ENCODE results near the gene AATF.

DNA sequence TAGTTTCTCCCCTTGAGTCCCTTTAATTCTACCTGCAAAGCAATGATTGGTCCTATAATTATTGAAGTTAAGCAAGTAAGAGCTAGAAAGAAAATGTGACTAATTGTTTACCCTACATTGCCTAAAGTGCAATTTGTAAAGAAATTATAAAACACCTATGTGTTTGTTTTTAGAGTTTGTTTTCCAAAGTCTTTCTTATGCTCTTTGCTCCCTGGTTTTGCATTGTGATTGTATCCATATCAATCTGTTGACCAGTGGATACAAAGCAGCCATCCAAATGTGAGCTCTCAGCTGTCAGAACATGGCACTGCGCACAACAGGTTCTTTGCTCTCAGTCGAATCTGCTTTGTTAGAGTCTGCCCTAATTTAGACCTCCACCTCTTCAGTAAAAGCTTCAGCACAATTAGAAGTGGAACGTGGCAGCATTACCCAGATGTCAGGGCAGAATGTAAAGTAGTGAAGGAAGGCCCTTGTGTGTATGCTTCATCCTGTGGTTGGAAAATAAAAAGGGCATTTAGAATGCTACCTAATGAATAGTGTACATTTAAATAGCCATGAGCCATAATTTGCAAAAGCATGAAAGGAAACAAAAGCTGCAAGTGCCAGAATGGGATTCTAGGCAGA, 70.5 kb downstream of the AATF start:
- no peak for TF ChIP-seq POLR2A (IDR thresholded peaks at IDR 0.05)
- TF ChIP-seq, protein P1, sequence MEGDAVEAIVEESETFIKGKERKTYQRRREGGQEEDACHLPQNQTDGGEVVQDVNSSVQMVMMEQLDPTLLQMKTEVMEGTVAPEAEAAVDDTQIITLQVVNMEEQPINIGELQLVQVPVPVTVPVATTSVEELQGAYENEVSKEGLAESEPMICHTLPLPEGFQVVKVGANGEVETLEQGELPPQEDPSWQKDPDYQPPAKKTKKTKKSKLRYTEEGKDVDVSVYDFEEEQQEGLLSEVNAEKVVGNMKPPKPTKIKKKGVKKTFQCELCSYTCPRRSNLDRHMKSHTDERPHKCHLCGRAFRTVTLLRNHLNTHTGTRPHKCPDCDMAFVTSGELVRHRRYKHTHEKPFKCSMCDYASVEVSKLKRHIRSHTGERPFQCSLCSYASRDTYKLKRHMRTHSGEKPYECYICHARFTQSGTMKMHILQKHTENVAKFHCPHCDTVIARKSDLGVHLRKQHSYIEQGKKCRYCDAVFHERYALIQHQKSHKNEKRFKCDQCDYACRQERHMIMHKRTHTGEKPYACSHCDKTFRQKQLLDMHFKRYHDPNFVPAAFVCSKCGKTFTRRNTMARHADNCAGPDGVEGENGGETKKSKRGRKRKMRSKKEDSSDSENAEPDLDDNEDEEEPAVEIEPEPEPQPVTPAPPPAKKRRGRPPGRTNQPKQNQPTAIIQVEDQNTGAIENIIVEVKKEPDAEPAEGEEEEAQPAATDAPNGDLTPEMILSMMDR (IDR thresholded peaks at IDR 0.05), result no peak
